ENCODE data around the gene MLKL.

- no peak for TF ChIP-seq CTCF (optimal IDR thresholded peaks at IDR 0.05 in 1 of 3, IDR thresholded peaks at IDR 0.05 in 1 of 3, conservative IDR thresholded peaks at IDR 0.05 in 1 of 3; ENCODE audit: extremely low read depth in 1 of 3, insufficient read depth in 2 of 3, low read length in 3 of 3)
- no peak for TF ChIP-seq EZH2 (IDR thresholded peaks at IDR 0.05; ENCODE audit: low read length)
Measured at GRCh38 chr16:74680681-74681080, 20.0 kb downstream of the MLKL start.

All from keratinocyte (primary cell).